NCI-H774 (cell line): ENCODE results near the gene CIC.
"Not testable (repeated sequence)": the region's sequence is repeated elsewhere in the genome, so short reads cannot be mapped to it uniquely, and the experiment has no call there.

Source experiments
- DNase-seq: peaks from one replicate; lab custom pipeline; 2025; lab: John Stamatoyannopoulos, UW

CIC gene

GRCh38 chr19:42333975-42334696 lies 65.1 kb downstream of the CIC start:
- no peak for DNase-seq

GRCh38 chr19:42334697-42335373 lies 65.8 kb downstream of the CIC start:
- no peak for DNase-seq

DNA sequence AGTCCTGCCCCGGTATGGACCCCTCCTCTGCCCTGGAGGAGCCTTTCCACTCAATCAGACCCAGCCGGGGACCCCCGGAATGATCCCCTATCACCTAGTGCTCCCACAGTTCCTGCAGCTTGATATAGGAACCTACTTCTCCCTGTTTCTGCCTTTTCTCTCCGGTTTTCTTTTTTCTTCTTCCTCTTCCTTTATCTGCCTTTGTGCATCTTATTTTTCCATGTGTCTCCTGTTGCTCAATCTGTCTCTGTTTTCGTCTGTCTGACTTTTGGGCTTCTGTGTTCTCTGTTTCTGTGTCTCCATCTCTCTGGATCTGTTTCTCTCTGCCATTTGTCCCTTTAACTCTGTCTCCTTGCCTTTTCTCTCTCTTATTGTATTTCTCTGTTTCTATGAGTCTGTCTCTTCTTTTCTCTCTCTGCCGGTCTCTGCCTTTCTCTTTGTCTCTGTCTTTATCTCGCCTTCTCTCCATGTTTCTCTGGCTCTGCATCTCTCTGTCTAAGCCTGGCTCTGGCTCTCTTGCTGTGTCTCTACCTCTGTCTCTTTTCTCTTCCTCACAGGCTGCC lies 66.4 kb downstream of the CIC start:
- no peak for DNase-seq

DNA sequence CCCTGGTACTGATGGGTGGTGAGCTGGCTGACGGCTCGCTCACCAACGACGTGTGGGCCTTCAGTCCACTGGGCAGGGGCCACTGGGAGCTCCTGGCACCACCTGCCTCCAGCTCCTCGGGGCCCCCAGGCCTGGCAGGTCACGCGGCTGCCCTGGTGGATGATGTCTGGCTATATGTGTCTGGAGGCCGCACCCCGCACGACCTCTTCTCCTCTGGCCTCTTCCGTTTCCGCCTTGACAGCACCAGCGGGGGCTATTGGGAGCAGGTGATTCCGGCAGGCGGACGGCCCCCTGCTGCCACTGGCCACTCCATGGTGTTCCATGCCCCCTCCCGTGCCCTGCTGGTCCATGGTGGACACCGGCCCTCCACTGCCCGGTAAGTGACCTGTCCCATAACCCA lies 66.9 kb downstream of the CIC start:
- DNase-seq: no peak

DNA sequence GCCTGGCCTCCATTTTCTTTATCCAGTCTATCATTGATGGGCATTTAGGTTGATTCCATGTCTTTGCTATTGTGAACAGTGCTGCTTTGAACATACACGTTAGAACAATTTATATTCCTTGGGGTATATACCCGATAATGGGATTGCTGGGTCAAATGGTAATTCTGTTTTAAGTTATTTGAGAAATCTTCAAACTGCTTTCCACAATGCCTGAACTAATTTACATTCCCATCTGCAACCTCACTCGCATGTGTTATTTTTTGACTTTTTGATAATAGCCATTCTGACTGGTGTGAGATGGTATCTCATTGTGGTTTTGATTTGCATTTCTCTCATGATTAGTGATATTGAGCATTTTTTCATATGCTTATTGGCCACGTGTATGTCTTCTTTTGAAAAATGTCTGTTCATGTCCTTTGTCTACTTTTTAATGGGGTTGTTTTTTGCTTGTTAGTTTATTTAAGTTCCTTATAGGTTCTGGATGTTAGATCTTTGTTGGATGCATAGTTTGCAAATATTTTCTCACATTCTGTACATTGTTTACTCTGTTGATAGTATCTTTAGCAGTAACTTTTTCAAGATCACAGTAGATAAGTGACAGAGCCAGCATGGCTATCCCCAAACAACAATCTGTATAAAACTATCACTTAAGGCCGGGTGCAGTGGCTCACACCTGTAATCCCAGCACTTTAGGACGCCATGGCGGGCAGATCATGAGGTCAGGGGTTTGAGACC lies 70.2 kb downstream of the CIC start:
- DNase-seq: not testable (repeated sequence)

GRCh38 chr19:42339922-42340321 lies 70.9 kb downstream of the CIC start:
- DNase-seq: not testable (repeated sequence)

- no peak for DNase-seq
Measured at GRCh38 chr19:42343344-42344110, 74.5 kb downstream of the CIC start.

DNA sequence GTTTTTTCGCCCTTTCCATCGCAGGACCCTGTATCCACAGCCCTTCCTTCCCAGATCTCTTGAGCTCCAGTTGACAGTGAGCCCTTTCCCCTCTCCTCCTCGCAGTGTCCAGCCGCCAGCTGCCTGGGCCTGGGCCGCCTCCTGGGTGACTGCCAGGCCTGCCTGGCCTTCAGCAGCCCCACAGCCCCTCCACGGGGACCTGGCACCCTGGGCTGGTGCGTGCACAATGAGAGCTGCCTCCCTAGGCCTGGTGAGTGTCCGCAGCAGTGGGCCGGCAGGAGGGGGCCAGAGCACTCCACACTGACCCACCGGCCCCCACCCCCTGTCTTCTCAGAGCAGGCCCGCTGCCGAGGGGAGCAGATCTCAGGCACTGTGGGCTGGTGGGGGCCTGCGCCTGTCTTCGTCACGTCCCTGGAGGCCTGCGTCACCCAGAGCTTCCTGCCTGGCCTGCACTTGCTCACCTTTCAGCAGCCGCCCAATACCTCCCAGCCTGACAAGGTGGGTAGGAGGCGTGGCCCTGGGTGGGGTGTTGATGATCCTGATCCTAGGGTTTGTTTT lies 75.4 kb downstream of the CIC start:
- DNase-seq: no peak
